Measurements from ENCODE around the gene LRATD1. TPM values are rescaled to one million over a fixed set of nuclear protein-coding genes. Genes with fewer than 3 reads are reported as not detected.

LRATD1 gene
- total and polyA plus RNA-seq, 10 of the 15 experiments (the other 5 are each of a cell fraction or from before 2014, with no cell fraction given): 0.02 TPM; not detected in 9

DNA sequence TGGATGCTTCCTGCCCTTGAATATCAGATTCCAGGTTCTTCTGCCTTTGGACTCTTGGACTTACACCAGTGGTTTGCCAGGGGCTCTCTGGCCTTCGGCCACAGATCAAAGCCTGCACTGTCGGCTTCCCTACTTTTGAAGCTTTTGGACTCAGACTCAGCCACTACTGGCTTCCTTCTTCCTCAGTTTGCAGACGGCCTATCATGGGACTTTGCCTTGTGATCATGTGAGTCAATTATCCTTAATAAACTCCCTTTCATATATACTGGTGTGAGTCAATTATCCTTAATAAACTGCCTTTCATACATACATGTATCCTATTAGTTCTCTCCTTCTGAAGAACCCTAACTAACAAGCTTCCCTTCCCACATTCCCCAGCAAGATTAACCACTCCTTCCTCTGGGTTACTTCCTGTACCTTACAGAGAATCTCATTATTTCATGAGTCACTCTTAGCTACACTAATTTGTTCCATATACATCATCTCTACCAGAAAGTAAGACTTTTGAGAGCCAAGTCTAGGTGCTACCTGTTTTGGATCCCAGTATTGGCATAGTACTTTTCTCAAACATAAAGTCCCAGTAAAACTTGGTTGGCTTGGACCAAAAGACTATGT, 31.3 kb upstream of the LRATD1 start (continued):
- TF ChIP-seq YBX1 (IDR thresholded peaks at IDR 0.05): no peak
- TF ChIP-seq, protein P1, sequence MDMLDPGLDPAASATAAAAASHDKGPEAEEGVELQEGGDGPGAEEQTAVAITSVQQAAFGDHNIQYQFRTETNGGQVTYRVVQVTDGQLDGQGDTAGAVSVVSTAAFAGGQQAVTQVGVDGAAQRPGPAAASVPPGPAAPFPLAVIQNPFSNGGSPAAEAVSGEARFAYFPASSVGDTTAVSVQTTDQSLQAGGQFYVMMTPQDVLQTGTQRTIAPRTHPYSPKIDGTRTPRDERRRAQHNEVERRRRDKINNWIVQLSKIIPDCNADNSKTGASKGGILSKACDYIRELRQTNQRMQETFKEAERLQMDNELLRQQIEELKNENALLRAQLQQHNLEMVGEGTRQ (IDR thresholded peaks at IDR 0.05; ENCODE audit: borderline replicate concordance, low read depth, low read length): no peak

DNA sequence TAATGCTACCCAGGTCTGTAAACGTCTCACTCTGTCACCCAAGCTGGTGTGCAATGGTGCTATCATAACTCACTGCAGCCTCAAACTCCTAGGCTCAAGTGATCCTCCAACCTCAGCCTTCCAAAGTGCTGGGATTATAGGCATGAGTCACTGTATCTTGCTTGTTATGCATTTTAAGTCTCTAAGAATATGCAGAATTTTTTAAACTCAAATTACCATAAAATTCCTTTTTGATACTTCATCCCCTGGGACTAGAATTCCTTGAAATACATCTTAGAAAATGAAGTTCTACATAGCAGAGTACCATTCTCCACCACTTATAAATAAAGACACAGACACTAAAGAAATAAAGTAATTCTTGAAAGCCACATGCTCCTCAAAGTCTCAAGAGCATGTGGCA, 30.2 kb upstream of the LRATD1 start:
- intact Hi-C loops (cut with micrococcal nuclease; ENCODE audit: unreplicated experiment) (no loop called here), in situ Hi-C loops (cut with MboI) (no loop called here)
- H3K27ac ChIP-seq (ENCODE audit: control insufficient read depth, insufficient read depth): no peak overlapping the region
- POLR2A ChIA-PET: no interaction called here
- H3K4me2 ChIP-seq (ENCODE audit: control insufficient read depth, insufficient read depth): no peak overlapping the region
- FAIRE-seq: no peak
- no peaks in the 10 kb centered on the region for H3K79me2 ChIP-seq (ENCODE audit: control insufficient read depth, insufficient read depth, low read length)
- ATAC-seq: no peak
- H4K20me1 ChIP-seq (ENCODE audit: control insufficient read depth, insufficient read depth): no peaks in the 10 kb centered on the region
- SMC1A ChIA-PET (ENCODE audit: uncharacterized antibody, unreplicated experiment): no interaction called here
- 0% methylated on average over 1 of the region's 1 CpG for WGBS (ENCODE audit: insufficient coverage, insufficient replicate concordance, low lambda C conversion rate, missing lambda C conversion rate)
- H3K4me3 ChIP-seq: no peak overlapping the region
- no TSS peak for BruUV-seq (replicated peaks)
- TF ChIP-seq EED (IDR thresholded peaks at IDR 0.05; ENCODE audit: low read depth) (no peak), EGR1 (IDR thresholded peaks at IDR 0.05; ENCODE audit: borderline replicate concordance in 1 of 2, low read depth in 2 of 2, low read length in 2 of 2) (no peak), ZNF207 (IDR thresholded peaks at IDR 0.05; ENCODE audit: borderline replicate concordance) (no peak), SPI1 (IDR thresholded peaks at IDR 0.05; ENCODE audit: borderline replicate concordance, insufficient read depth, low read depth, low read length) (no peak), SMAD5 (IDR thresholded peaks at IDR 0.05; ENCODE audit: low read depth) (no peak), CHD4 (IDR thresholded peaks at IDR 0.05) (no peak), TCF7 (IDR thresholded peaks at IDR 0.05; ENCODE audit: borderline replicate concordance) (no peak), NR2C2 (IDR thresholded peaks at IDR 0.05; ENCODE audit: borderline replicate concordance, control insufficient read depth, insufficient read length, low read depth) (no peak), RCOR1 (conservative IDR thresholded peaks at IDR 0.05; ENCODE audit: low read depth, low read length) (no peak), GATAD2B (conservative IDR thresholded peaks at IDR 0.05; ENCODE audit: low read depth) (no peak), TCF12 (IDR thresholded peaks at IDR 0.05; ENCODE audit: low read depth, low read length) (no peak), TBL1XR1 (IDR thresholded peaks at IDR 0.05; ENCODE audit: low read depth, low read length) (no peak), RUNX3 (IDR thresholded peaks at IDR 0.05; ENCODE audit: low read length) (no peak), MTA2 (IDR thresholded peaks at IDR 0.05; ENCODE audit: low read depth) (no peak), MXI1 (IDR thresholded peaks at IDR 0.05; ENCODE audit: low read depth, low read length) (no peak), NRF1 (conservative IDR thresholded peaks at IDR 0.05; ENCODE audit: low read depth, low read length) (no peak), LARP7 (IDR thresholded peaks at IDR 0.05) (no peak), SREBF2 (IDR thresholded peaks at IDR 0.05; ENCODE audit: low read length) (no peak)
- TF ChIP-seq, protein P2, sequence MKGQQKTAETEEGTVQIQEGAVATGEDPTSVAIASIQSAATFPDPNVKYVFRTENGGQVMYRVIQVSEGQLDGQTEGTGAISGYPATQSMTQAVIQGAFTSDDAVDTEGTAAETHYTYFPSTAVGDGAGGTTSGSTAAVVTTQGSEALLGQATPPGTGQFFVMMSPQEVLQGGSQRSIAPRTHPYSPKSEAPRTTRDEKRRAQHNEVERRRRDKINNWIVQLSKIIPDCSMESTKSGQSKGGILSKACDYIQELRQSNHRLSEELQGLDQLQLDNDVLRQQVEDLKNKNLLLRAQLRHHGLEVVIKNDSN (IDR thresholded peaks at IDR 0.05; ENCODE audit: borderline replicate concordance, extremely low read length, insufficient read depth, low read depth, low read length): no peak
- TF ChIP-seq, protein P3, sequence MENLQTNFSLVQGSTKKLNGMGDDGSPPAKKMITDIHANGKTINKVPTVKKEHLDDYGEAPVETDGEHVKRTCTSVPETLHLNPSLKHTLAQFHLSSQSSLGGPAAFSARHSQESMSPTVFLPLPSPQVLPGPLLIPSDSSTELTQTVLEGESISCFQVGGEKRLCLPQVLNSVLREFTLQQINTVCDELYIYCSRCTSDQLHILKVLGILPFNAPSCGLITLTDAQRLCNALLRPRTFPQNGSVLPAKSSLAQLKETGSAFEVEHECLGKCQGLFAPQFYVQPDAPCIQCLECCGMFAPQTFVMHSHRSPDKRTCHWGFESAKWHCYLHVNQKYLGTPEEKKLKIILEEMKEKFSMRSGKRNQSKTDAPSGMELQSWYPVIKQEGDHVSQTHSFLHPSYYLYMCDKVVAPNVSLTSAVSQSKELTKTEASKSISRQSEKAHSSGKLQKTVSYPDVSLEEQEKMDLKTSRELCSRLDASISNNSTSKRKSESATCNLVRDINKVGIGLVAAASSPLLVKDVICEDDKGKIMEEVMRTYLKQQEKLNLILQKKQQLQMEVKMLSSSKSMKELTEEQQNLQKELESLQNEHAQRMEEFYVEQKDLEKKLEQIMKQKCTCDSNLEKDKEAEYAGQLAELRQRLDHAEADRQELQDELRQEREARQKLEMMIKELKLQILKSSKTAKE (IDR thresholded peaks at IDR 0.05; ENCODE audit: low read depth, poor library complexity, severe bottlenecking): no peak
- H3K27me3 ChIP-seq (replicated peaks in 1 of 2; ENCODE audit: control insufficient read depth in 2 of 2, insufficient read depth in 2 of 2, low read length in 1 of 2): no peaks in the 10 kb centered on the region
- no peak for DNase-seq (ENCODE audit: low read depth, low spot score)
- no peaks in the 10 kb centered on the region for H3K9me3 ChIP-seq (replicated peaks; ENCODE audit: control insufficient read depth, insufficient read depth, low read length)
- no peak overlapping the region for H3K9ac ChIP-seq (ENCODE audit: control insufficient read depth, insufficient read depth, low read length)
- H3K4me1 ChIP-seq (ENCODE audit: control insufficient read depth, insufficient read depth, low read length): no peaks in the 10 kb centered on the region
- CTCF ChIA-PET: no interaction called here
- RAD21 ChIA-PET (ENCODE audit: unreplicated experiment): no interaction called here
- no peak overlapping the region for H2AFZ ChIP-seq (ENCODE audit: control insufficient read depth, low read depth, low read length)
- no peaks in the 10 kb centered on the region for H3K36me3 ChIP-seq (ENCODE audit: control insufficient read depth in 2 of 2, insufficient read depth in 2 of 2, low read length in 1 of 2)
